AG08395 (cell line): Measurements from ENCODE around the gene VTI1A.
A peak's percentile ranks its signal among the peaks of the same experiment; 100 is the strongest.
"Not testable (repeated sequence)": the region's sequence is repeated elsewhere in the genome, so short reads cannot be mapped to it uniquely, and the experiment has no call there.

Experiments used
- DNase-seq: peaks from one replicate; pipeline ENCODE4 v3.0.0; 2012; ENCODE audit warnings: mixed read lengths, low spot score

Gene VTI1A

GRCh38 chr10:112723876-112724275 lies 276.9 kb downstream of the VTI1A start:
- no peak for DNase-seq

GRCh38 chr10:112724404-112724991 lies 277.5 kb downstream of the VTI1A start:
- DNase-seq = no peak

DNA sequence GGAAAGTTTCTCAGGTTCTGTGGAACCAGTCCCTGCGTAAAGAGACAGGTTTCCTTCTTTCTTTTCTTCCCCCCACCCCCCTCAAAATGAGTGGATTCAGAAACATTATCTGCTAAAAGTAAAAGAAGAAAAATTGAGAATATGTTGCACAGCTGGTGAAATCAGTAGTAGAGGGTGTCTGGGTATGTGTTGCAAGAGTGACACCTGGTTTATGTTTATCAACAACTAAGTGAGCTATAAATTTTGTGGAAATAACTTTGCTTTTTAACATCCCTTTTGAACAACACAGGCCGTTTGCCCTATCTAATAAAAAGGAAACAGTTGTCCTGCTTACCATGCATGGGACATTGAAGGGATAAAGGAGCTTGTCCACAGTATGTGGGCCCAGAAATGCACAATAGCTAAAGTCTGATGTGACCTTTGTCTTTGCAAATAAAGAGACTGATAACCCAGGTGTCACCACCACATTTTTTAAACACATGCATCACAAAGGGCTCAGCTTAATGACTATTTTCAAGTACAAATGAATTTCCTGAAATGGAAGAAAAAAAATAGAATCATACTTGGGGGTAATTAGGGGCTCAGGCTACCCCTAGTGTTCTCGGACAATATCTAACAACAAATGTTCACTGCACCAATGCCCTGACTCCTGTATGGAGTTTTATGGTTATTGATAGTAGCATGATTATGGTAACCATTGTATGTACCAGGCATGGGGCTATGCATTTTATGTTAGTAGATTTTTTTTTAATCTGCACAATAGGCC lies 281.3 kb downstream of the VTI1A start:
- DNase-seq = no peak

GRCh38 chr10:112728997-112729396 lies 282.0 kb downstream of the VTI1A start:
- DNase-seq = no peak

DNA sequence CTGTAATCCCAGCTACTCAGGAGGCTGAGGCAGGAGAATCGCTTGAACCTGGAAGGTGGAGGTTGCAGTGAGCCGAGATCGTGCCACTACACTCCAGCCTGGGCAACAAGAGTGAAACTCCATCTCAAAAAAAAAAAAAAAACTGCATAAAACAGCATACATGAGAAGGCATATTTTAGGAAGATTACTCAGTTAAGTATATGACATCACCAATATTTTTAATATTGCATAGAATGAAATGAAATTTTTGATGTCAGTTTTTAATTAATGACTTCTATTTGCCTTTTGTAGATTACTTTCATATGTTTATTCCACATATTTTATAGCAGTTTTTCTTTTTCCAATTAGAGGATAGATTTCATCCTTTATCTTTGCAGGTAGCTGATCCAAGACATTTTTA lies 284.4 kb downstream of the VTI1A start:
- DNase-seq = not testable (repeated sequence)

- DNase-seq = peak; percentile 10
These were observed 285.4 kb downstream of the VTI1A start for GRCh38 chr10:112732277-112732921.

DNA sequence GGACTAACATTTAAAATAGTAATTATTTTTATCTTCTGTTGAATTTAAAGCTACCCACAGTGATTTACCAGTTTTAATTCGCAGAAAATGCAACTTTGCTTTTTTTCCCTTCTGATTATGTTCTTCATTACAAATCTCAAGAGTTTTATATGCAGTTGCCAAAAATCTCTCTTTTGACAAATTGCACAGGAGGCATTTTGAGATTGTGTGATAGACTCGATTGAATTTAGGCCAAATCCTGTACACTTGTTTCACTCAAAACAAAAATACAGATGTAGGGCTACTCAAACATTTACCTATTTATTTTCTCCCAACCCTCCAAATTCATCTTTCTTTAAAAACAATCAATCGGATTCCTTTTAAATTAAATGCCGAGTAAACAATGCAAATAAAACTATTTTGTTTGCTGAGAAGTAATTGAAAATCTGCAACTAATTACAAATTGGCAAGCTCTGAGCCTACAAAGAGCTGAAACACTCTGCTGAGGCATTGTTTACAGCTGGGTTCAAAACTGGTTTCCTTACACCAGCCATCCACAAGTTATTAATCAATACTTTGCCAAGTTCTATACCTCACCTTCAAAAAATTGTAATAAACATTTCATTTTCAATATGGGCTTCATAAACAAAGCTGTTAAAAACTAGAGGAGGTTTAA lies 288.2 kb downstream of the VTI1A start:
- peak; percentile 15 for DNase-seq

DNA sequence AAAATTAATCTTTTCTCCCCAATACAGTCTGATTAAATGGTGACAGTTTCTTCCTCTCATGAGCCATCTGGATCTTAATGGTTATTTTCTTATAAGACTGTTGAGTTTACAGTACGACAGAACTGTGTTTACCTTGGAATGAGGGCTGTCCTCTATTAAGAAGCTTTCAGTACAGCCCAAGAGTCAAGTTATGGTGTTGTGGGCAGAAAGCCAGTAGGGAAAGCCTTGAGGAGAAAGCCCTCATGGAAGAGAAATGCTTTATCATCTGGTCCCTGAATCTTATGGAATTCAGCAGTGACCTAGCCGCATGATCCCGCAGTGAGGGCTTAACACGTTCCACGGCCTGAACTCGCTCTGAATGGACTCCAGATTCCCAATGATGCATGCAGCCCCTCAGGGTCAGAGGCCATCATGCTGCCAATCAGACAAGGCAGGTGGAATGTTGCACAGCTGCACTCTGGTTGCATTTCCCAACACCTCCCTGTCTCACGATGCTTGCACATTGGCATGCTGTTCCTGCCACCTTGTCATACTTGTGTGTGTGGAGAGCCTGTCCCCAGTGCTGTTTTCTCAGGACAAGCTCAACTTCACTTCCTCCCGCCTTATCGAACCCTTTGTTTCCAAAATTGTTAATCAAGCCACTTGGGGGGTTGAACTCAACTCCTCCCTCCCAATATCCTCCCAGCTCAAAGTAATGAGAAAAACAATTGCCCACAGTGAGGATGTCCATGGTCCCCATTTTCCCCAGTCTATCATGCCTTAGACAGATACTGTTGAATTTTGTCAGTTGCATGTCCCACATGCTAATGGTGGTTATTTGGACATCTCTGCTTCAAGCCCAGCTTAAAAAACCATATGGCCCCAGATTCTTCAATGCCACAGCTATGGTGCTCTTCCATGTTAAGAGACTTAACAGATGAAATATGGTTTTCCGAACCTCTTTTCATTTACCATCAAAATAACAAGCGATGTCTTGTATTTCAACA lies 291.9 kb downstream of the VTI1A start:
- no peak for DNase-seq

DNA sequence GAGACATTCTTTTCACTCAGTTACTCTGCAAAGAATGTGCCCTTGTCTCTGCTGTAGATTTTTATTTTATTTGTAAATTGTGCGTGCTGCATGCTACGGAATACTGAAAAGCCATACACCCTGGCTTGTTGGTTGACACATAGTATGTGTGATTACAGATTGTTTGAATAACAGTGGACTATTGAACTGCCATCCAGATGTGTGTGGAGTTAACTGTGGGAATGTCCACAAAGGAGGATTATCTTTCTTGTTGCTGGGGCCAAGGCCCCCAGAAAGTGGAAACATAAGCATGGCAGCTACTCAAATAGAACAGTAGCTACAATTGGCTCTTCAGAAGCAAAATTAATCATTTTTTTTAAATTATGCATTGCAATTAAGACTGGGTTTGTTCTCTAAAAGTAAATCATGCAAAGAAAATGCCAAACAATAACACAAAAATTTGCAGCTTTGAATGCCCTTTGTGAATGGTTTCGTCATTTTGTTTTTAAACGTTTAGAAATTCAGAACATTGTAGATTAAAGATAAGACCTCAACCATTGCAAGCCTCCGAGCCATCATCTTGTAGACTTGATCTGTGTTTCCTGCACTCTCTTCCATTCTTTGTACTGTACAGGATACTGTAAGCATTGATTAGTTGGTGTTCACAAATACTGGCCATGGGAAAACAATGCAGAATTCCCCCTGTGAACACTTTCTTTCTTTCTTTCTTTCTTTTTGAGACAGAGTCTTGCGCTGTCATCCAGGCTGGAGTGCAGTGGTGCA lies 292.8 kb downstream of the VTI1A start:
- DNase-seq = no peak

- no peak for DNase-seq
These were observed 294.9 kb downstream of the VTI1A start for GRCh38 chr10:112741830-112742402.

GRCh38 chr10:112744181-112745096 lies 297.4 kb downstream of the VTI1A start:
- DNase-seq = no peak

DNA sequence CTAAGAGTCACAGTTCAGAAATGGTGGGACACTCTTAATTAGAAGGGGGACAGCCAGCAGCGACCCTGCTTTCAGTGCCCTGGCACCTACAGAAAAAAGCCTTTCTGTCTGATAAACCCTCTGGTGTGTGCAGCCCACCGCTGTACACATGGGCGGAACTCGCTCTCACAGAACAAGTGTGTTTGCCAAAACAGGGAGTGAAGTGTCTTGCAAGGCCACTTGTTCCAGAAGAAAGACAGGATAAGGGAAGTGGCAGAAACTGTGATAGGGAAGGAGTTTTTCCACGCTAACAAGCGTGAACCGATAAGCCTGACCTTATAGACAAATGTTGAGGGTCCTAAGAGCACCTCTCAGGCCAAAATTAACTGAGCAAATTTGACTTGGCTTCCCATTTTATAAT lies 299.3 kb downstream of the VTI1A start:
- no peak for DNase-seq

DNA sequence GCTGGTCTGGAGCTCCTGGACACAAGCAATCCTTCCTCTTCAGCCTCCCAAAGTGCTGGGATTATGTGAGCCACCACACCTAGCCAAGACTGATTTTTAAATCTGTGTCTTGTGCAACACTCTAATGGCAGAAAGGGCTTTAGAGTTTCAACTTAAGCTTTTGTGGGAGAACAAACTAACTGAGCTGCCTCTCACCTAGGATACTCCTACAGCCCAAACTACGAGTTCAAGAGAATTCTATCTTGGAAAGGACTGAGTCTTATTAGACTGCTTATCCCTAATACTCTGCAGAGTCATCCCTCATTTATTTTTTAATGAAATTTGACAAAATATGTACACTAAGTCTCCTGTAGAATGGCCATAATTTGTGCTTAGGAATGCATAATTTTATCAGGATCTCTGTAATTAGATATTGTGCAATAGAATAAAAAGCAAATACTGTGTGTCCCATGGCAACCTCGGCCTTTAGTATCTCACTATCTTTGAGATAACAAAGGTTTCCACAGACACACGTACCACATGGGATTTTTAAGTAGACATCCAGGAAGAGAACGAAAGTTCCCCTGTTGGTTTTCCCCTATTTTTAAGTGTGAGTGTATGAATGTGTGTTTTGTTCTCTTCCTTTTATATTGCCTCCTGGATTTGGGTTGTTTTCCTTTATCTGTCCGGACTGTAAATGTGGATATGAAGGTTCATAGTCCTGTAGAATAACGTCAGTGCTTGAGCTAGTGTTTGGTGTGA lies 303.6 kb downstream of the VTI1A start:
- DNase-seq = no peak

DNA sequence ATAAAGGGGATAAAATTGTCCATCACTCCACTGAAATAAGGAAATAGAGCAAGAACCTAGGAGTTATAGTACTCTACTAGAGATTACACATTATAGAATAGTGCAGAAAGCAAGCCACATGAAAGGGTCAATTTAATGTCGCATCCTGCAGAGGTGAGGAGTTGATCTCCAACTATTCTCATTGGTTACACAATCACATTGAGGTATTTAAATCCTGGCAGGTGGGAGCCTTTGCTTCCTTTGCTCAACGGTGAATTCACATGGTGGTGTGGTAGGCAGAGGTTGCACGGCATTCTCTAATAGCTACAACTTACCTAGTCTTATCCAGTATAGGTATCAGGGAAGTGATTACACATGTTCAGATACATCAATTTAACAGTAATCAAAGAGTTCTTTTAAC lies 304.6 kb downstream of the VTI1A start:
- no peak for DNase-seq

DNA sequence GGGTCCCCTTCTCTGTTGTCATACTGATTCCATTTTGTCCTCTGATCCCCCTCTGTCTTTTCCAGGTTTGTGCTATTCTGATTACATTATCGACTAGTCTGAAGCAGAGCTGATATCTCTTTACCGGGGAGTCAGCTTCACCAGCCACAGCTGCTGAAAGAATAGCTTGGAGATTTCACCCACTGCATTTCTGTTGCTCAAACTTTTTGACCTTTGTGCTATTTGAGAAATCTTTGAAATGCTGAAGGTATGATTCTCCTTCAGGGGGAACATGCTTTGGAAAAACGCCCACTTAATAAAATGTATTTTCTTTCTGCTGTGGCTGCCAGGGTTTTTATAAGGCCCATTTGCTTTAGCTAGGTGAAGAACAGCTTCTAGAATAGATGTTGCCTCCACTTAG lies 305.3 kb downstream of the VTI1A start:
- no peak for DNase-seq

- no peak for DNase-seq
These were observed 307.0 kb downstream of the VTI1A start for GRCh38 chr10:112753961-112754411.

DNA sequence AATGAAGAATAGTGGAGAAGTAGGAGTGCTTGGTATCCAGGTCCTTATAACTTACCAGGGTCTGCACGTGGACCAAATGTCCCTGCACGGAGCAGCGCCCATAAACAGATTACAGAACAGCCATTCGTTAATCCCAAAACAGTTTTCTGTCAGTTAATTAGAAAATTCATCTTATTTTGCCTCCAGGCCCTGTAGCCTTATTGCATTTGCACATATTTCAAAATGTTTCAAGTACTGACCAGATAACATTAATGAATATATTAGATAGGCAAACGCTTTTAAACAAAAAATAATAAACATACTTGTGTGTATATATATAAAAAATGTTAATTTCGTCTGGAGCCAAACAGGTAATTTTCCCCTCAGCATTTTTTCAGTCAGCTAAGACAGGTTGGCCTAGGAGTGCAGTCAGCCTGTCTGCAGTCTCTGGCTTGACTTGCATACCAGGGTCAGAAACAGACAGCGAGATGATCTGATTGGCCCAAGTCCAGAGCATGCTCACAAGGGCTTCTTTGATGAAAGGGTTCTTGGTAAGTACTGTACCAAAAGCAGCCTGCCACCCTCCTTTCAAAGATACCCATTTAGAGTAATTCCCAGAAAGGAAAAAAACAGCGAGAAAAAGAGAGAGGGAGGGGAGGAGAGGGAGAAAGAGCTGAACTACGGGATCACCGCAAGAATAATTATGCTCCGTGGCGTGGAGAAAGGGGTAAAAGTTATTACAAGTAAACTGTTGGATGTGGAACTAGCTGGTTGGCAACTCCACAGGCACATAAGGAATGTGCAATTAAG lies 308.6 kb downstream of the VTI1A start:
- no peak for DNase-seq

- DNase-seq = no peak
These were observed 309.2 kb downstream of the VTI1A start for GRCh38 chr10:112756235-112756527.
